MCF 10A (cell line): Measurements from ENCODE around the gene KHSRP. TPM values are rescaled to one million over a fixed set of nuclear protein-coding genes. Genes with fewer than 3 reads are reported as not detected.

Source experiments
- BruUV-seq: library from RNA; stranded (reverse); fragments of 400-500 nt; replicated peaks from 2 replicates; lab custom pipeline; 2021; lab: Mats Ljungman, UMichigan
- CTCF ChIA-PET: fragments of 300-600 bp; sonication (Branson Sonifier 250); formaldehyde crosslinking; extraction: SDS; loops from one replicate; lab custom pipeline; 2021; ENCODE audit warnings: antibody characterized with exemption, inconsistent platforms; lab: Yijun Ruan, JAX
- POLR2A ChIA-PET: fragments of 300-600, 350-650 bp; sonication (Branson Sonifier 250); formaldehyde crosslinking; extraction: SDS; loops from one replicate; lab custom pipeline; 2020; ENCODE audit warnings: antibody characterized with exemption, inconsistent platforms; lab: Yijun Ruan, JAX
- DNase-seq: peaks from one replicate; pipeline ENCODE4 v3.0.0-alpha.2; 2018; ENCODE audit not compliant: unreplicated experiment
- H3K27ac Mint-ChIP-seq: one replicate; pipeline ENCODE4 v1.8.0; 2022; ENCODE audit warnings: mild to moderate bottlenecking, low read depth, mixed read lengths; ENCODE audit not compliant: unreplicated experiment
- H3K27me3 Mint-ChIP-seq: one replicate; pipeline ENCODE4 v1.8.0; 2022; ENCODE audit warnings: mixed read lengths; ENCODE audit not compliant: insufficient read depth, unreplicated experiment
- H3K36me3 Mint-ChIP-seq: one replicate; pipeline ENCODE4 v1.8.0; 2022; ENCODE audit warnings: mild to moderate bottlenecking, moderate library complexity, mixed read lengths; ENCODE audit not compliant: insufficient read depth, unreplicated experiment
- H3K4me1 Mint-ChIP-seq: one replicate; pipeline ENCODE4 v1.8.0; 2022; ENCODE audit warnings: mixed read lengths; ENCODE audit not compliant: insufficient read depth, unreplicated experiment
- H3K4me3 Mint-ChIP-seq: one replicate; pipeline ENCODE4 v1.8.0; 2022; ENCODE audit warnings: mild to moderate bottlenecking, moderate library complexity, mixed read lengths; ENCODE audit not compliant: unreplicated experiment
- H3K9me3 Mint-ChIP-seq: one replicate; pipeline ENCODE4 v1.8.0; 2022; ENCODE audit warnings: mixed read lengths; ENCODE audit not compliant: unreplicated experiment
- CTCF ChIP-seq: fragments of 200-600 bp; IDR thresholded peaks from one replicate; pipeline ENCODE4 v1.8.0; 2022; ENCODE audit warnings: antibody characterized with exemption, mild to moderate bottlenecking; ENCODE audit not compliant: unreplicated experiment
- intact Hi-C: fragments of 100-400 bp; cut with micrococcal nuclease; formaldehyde crosslinking; loops from 2 replicates; pipeline ENCODE4 v1.14.1; 2022
- total RNA-seq: library from RNA; stranded (reverse); gene quantifications from 2 replicates; pipeline ENCODE4 v1.2.3, GENCODE V29; 2022

The KHSRP gene
- total RNA-seq, 1 experiment from 2014 or later, result 278 TPM

GRCh38 chr19:6465006-6465405 lies 40.4 kb upstream of the KHSRP start:
- no peak for TF ChIP-seq CTCF
- H3K4me3 Mint-ChIP-seq, result peak overlapping the region; percentile 78
- peaks cover 16% of the 10 kb centered on the region for H3K36me3 Mint-ChIP-seq
- no peaks in the 10 kb centered on the region for H3K27me3 Mint-ChIP-seq
- peak overlapping the region; percentile 63 for H3K27ac Mint-ChIP-seq
- H3K9me3 Mint-ChIP-seq, result no peaks in the 10 kb centered on the region
- BruUV-seq, result no TSS peak
- H3K4me1 Mint-ChIP-seq, result peaks cover 11% of the 10 kb centered on the region
- intact Hi-C loops, result no loop called here
- CTCF ChIA-PET, result interaction anchor here (0.7 kb wide), 1 partner anchor 98 kb away, joined by 3 read pairs; no protein-coding TSS in a partner anchor
- POLR2A ChIA-PET, result interaction anchor here (0.5 to 1.4 kb wide), 5 partner anchors 66 to 1068 kb away, joined by 3 to 4 read pairs (median 3); partner anchors contain the start of genes C3 and TNFSF9
- DNase-seq, result no peak

- no peak for TF ChIP-seq CTCF
- peaks cover 16% of the 10 kb centered on the region for H3K36me3 Mint-ChIP-seq
- peak within 1 kb of the TSS; percentile 78 for H3K4me3 Mint-ChIP-seq
- H3K27ac Mint-ChIP-seq, result peak within 1 kb of the TSS; percentile 63
- ChIA-PET CTCF (interaction anchor here (0.6 to 0.8 kb wide), 2 partner anchors 477 to 520 kb away, joined by 5 to 6 read pairs; no protein-coding TSS in a partner anchor), POLR2A (interaction anchor here (0.5 to 1.4 kb wide), 6 partner anchors 66 to 1069 kb away, joined by 3 to 4 read pairs (median 3); partner anchors contain the start of genes C3 and TNFSF9)
- intact Hi-C loops, result no loop called here
- DNase-seq, result peak; percentile 80
- no peaks in the 10 kb centered on the region for H3K9me3 Mint-ChIP-seq
- BruUV-seq, result no TSS peak
- no peaks in the 10 kb centered on the region for H3K27me3 Mint-ChIP-seq
- H3K4me1 Mint-ChIP-seq, result peaks cover 11% of the 10 kb centered on the region
Measured at GRCh38 chr19:6464070-6464873, 39.7 kb upstream of the KHSRP start, which contains the start of gene CRB3. Gene CRB3, plus strand, starts transcription at chr19:6464271. Its CDS starts 431 bp downstream, at chr19:6464702.

- ChIA-PET CTCF (interaction anchor here (0.7 kb wide), 1 partner anchor 176 kb away, joined by 3 read pairs; no protein-coding TSS in a partner anchor), POLR2A (interaction anchor here (0.9 to 1.3 kb wide), 6 partner anchors 35 to 307 kb away, joined by 3 to 9 read pairs (median 4); partner anchors contain the start of genes ALKBH7 and SH2D3A)
- BruUV-seq, result no TSS peak
- TF ChIP-seq CTCF, result peak; percentile 22
- Mint-ChIP-seq H3K4me1 (peaks cover 16% of the 10 kb centered on the region), H3K36me3 (peaks cover 13% of the 10 kb centered on the region), H3K9me3 (no peaks in the 10 kb centered on the region), H3K27me3 (no peaks in the 10 kb centered on the region), H3K4me3 (peak overlapping the region; percentile 80), H3K27ac (peak overlapping the region; percentile 13)
- intact Hi-C loops, result no loop called here
- DNase-seq, result peak; percentile 99
Measured at GRCh38 chr19:6460099-6460884, 35.7 kb upstream of the KHSRP start.
